Smooth muscle cell (in vitro differentiated cells): ENCODE data around the gene ANO1. TPM values are rescaled to one million over a fixed set of nuclear protein-coding genes. Genes with fewer than 3 reads are reported as not detected.

ENCODE experiments used
- DNase-seq: peaks from one replicate; lab custom pipeline; 2025; ENCODE audit not compliant: unreplicated experiment; lab: John Stamatoyannopoulos, UW
- H2AFZ ChIP-seq: fragments of 200-600 bp; sonication (generic); 2 replicates; pipeline ENCODE4 v1.6.0; 2016; ENCODE audit warnings: antibody characterized with exemption, low read depth, mild to moderate bottlenecking
- H3F3A ChIP-seq: fragments of 200-600 bp; sonication (generic); 2 replicates; pipeline ENCODE4 v1.6.0; 2017; ENCODE audit warnings: antibody characterized with exemption, low read depth
- H3K27ac ChIP-seq: fragments of 200-600 bp; sonication (generic); 2 replicates; pipeline ENCODE4 v1.5.1; 2016; ENCODE audit warnings: low read depth, mild to moderate bottlenecking
- H3K27me3 ChIP-seq: fragments of 200-600 bp; sonication (generic); 2 replicates; pipeline ENCODE4 v1.6.1; 2016; ENCODE audit warnings: low read depth, mild to moderate bottlenecking
- H3K36me3 ChIP-seq: fragments of 200-600 bp; sonication (generic); 2 replicates; pipeline ENCODE4 v1.5.1; 2016; ENCODE audit warnings: low read depth
- H3K4me1 ChIP-seq: fragments of 200-600 bp; sonication (generic); 2 replicates; pipeline ENCODE4 v1.5.1; 2016; ENCODE audit warnings: low read depth
- H3K4me2 ChIP-seq: fragments of 200-600 bp; sonication (generic); 2 replicates; pipeline ENCODE4 v1.6.0; 2016; ENCODE audit warnings: mild to moderate bottlenecking
- H3K4me3 ChIP-seq: fragments of 200-600 bp; sonication (generic); 2 replicates; pipeline ENCODE4 v1.5.1; 2016; ENCODE audit warnings: mild to moderate bottlenecking
- H3K79me2 ChIP-seq: fragments of 200-600 bp; sonication (generic); 2 replicates; pipeline ENCODE4 v1.6.0; 2016; ENCODE audit warnings: low read depth, mild to moderate bottlenecking
- H3K9ac ChIP-seq: fragments of 200-600 bp; sonication (generic); 2 replicates; pipeline ENCODE4 v1.6.0; 2016; ENCODE audit warnings: low read depth
- H3K9me3 ChIP-seq: fragments of 200-600 bp; sonication (generic); replicated peaks from 2 replicates; pipeline ENCODE4 v1.5.1; 2016; ENCODE audit warnings: low read depth
- H4K20me1 ChIP-seq: fragments of 200-600 bp; sonication (generic); 2 replicates; pipeline ENCODE4 v1.6.0; 2016; ENCODE audit warnings: low read depth
- WGBS: methylation state at CpG from one replicate; pipeline ENCODE4 v1.1.7; 2016; ENCODE audit warnings: low lambda C conversion rate; 5-methylcytosine and 5-hydroxymethylcytosine counted together
- polyA plus RNA-seq: library from polyadenylated mRNA; unstranded; fragments of >200 nt; fragmentation: Nextera tagmentation; extraction: Ambion mirVana; gene quantifications from 2 replicates; pipeline ENCODE4 v1.2.1, GENCODE V29; 2016
- total RNA-seq: library from RNA; depleted of rRNA; stranded (reverse); fragments of >200 nt; gene quantifications from 2 replicates; pipeline ENCODE4 v1.2.3, GENCODE V29; 2014
- TF ChIP-seq, protein P1 (sequence below): fragments of 200-600 bp; sonication (generic); IDR thresholded peaks from 2 replicates; pipeline ENCODE4 v1.5.1; 2017; ENCODE audit warnings: borderline replicate concordance, mild to moderate bottlenecking, antibody characterized with exemption; ENCODE audit not compliant: insufficient read depth, poor library complexity, severe bottlenecking

Gene ANO1
- total and polyA plus RNA-seq, 2 experiments from 2014 or later: 93.4 to 133 TPM

DNA sequence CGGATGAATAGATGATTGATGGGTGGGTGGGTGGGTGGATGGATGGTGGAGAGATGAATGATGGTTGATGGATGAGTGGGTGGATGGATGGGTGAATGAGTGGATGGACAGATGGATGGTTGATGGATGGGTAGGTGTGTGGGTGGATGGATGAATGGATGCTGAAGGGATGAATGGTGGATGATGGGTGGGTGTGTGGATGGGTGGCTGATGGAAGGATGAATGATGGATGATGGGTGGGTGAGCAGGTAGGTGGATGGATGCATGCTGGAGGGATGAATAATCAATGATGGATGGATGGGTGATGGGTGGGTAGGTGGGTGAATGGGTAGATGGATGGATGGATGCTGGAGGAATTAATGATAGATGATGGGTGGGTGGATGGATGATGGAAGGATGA is 40.5 kb downstream of the ANO1 start:
- Histone ChIP-seq H4K20me1 (no peaks in the 10 kb centered on the region), H3K27me3 (no peaks in the 10 kb centered on the region), H3F3A (no peaks in the 10 kb centered on the region), H3K9me3 (no peaks in the 10 kb centered on the region), H3K9ac (no peak overlapping the region), H3K4me2 (no peak overlapping the region), H3K4me1 (no peaks in the 10 kb centered on the region), H3K4me3 (no peak overlapping the region), H3K36me3 (no peaks in the 10 kb centered on the region), H2AFZ (no peak overlapping the region), H3K79me2 (no peaks in the 10 kb centered on the region), H3K27ac (no peak overlapping the region)
- 80% methylated on average over 1 of the region's 1 CpG for WGBS
- no peak for DNase-seq
- TF ChIP-seq, protein P1, sequence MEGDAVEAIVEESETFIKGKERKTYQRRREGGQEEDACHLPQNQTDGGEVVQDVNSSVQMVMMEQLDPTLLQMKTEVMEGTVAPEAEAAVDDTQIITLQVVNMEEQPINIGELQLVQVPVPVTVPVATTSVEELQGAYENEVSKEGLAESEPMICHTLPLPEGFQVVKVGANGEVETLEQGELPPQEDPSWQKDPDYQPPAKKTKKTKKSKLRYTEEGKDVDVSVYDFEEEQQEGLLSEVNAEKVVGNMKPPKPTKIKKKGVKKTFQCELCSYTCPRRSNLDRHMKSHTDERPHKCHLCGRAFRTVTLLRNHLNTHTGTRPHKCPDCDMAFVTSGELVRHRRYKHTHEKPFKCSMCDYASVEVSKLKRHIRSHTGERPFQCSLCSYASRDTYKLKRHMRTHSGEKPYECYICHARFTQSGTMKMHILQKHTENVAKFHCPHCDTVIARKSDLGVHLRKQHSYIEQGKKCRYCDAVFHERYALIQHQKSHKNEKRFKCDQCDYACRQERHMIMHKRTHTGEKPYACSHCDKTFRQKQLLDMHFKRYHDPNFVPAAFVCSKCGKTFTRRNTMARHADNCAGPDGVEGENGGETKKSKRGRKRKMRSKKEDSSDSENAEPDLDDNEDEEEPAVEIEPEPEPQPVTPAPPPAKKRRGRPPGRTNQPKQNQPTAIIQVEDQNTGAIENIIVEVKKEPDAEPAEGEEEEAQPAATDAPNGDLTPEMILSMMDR: no peak

DNA sequence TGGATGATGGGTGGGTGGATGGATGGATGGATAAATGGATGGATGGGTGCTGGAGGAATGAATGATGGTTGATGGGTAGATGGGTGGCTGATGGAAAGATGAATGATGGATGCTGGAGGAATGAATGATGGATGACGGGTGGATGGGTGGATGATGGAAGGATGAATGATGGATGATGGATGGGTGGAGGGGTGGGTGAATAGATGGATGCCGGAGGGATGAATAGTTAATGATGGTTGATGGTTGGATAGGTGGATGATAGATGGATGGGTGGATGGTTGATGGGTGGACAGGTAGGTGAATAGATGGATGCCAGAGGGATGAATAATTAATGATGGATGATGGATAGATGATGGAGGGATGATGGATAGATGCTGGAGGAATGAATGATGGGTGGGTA is 41.4 kb downstream of the ANO1 start:
- Histone ChIP-seq H3K27ac (no peak overlapping the region), H3K36me3 (no peaks in the 10 kb centered on the region), H3K27me3 (no peaks in the 10 kb centered on the region), H3K4me2 (no peak overlapping the region), H4K20me1 (no peaks in the 10 kb centered on the region), H3K79me2 (no peaks in the 10 kb centered on the region), H3K4me3 (no peak overlapping the region), H3F3A (no peaks in the 10 kb centered on the region), H3K9me3 (no peaks in the 10 kb centered on the region), H2AFZ (no peak overlapping the region), H3K4me1 (no peaks in the 10 kb centered on the region), H3K9ac (no peak overlapping the region)
- WGBS: 92% methylated on average over 2 of the region's 2 CpGs
- no peak for DNase-seq
- TF ChIP-seq, protein P1: no peak

DNA sequence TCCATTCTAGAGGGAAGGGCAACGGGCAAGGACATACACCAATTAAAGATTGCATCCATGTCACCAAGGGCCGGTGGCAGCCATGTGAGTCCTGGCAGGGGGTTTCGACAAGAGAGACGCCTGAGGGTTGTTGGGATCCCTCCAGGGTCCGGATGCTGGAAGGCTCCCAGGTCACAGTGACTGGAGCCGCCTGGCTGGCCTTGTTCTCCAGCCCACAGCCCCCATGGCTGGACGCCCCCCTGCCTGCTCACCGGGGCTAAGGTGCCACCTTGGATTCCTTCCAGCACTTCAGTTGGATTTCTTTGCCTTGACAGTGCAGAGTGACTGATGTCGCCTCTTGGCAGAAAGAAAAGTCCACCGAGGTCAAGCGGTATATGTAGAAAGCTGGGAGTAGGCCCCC is 42.6 kb downstream of the ANO1 start:
- H3K4me3 ChIP-seq: no peak overlapping the region
- TF ChIP-seq, protein P1: no peak
- H3K27ac ChIP-seq: no peak overlapping the region
- no peak for DNase-seq
- H3K27me3 ChIP-seq: no peaks in the 10 kb centered on the region
- H4K20me1 ChIP-seq: no peaks in the 10 kb centered on the region
- no peak overlapping the region for H2AFZ ChIP-seq
- H3K9ac ChIP-seq: no peak overlapping the region
- no peak overlapping the region for H3K4me2 ChIP-seq
- H3K36me3 ChIP-seq: no peaks in the 10 kb centered on the region
- H3F3A ChIP-seq: no peaks in the 10 kb centered on the region
- H3K4me1 ChIP-seq: no peaks in the 10 kb centered on the region
- WGBS: 89% methylated on average over 11 of the region's 11 CpGs
- no peaks in the 10 kb centered on the region for H3K9me3 ChIP-seq
- no peaks in the 10 kb centered on the region for H3K79me2 ChIP-seq

DNA sequence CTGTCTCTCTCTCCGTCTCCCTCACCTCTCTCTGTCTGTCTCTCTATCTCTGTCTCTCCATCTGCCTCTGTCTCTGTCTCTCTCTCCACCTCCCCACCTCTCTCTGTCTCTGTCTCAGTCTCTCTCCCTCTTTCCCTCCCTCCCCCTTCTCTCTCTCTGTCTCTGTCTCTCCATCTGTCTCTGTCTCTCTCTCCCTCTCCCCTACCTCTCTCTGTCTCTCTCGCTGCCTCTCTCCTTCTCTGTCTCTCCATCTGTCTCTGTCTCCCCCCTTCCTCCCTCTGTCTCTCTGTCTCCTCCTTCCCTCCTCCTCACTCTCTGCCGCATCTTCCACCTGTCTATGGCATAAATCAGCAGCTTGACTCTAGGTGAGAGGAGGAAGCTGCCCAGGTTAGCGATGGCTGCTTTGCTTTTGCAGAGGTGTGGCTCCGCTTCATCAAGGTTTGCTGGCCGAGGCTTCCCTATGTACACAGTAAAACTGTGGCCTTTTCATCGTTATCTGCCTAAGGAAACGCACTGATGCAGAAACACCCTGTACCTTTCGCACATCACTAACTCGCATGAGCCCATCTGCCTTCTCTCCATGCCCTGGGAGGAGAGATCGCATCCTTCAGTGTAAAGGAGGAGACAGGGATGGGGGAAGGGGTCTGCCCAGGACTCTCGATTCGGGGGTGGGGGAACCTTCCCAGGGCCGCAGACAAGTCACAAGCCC is 44.5 kb downstream of the ANO1 start:
- DNase-seq: no peak
- Histone ChIP-seq H3F3A (no peaks in the 10 kb centered on the region), H3K27ac (no peak overlapping the region), H3K4me3 (no peak overlapping the region), H2AFZ (no peak overlapping the region), H3K9ac (no peak overlapping the region), H3K4me1 (no peaks in the 10 kb centered on the region), H3K79me2 (no peaks in the 10 kb centered on the region), H3K36me3 (no peaks in the 10 kb centered on the region), H3K27me3 (no peaks in the 10 kb centered on the region), H3K9me3 (no peaks in the 10 kb centered on the region), H3K4me2 (no peak overlapping the region), H4K20me1 (no peaks in the 10 kb centered on the region)
- TF ChIP-seq, protein P1: no peak
- 89% methylated on average over 14 of the region's 14 CpGs for WGBS
